Activated naive CD4-positive, alpha-beta T cell treated with anti-CD3 and anti-CD28 coated beads, Interleukin-2, amount 50 U/mL, for 72 hours (primary cell): ENCODE measurements around the gene GNG12. TPM values are rescaled to one million over a fixed set of nuclear protein-coding genes. Genes with fewer than 3 reads are reported as not detected.

ENCODE experiments used
- ATAC-seq, 2 donors: fragments of 150-1000 bp; cut with Tn5 transposase; 2 replicates each; pipeline ENCODE4 v1.10.0; 2021; ENCODE audit warnings: mild to moderate bottlenecking in 2 of 2, moderate library complexity in 2 of 2
- DNase-seq, 2 donors: peaks; one replicate each; pipeline ENCODE4 v3.0.0; 2021 to 2022; ENCODE audit warnings: low spot score in 2 of 2
- H3K27ac Mint-ChIP-seq, 2 donors: one replicate each; pipeline ENCODE4 v1.8.0; 2022; ENCODE audit warnings: mild to moderate bottlenecking in 2 of 2, mixed read lengths in 2 of 2
- H3K36me3 Mint-ChIP-seq, 2 donors: one replicate each; pipeline ENCODE4 v1.8.0; 2022; ENCODE audit warnings: mixed read lengths in 2 of 2
- H3K9me3 Mint-ChIP-seq, 2 donors: one replicate each; pipeline ENCODE4 v1.8.0; 2022; ENCODE audit warnings: mixed read lengths in 2 of 2
- total RNA-seq, 2 donors: library from RNA; stranded (reverse); gene quantifications; one replicate each; pipeline ENCODE4 v1.2.3, GENCODE V29; 2022

The GNG12 gene
- under 1 TPM in 1 of 2 donors, not detected in 1; 0.23 TPM for total RNA-seq

DNA sequence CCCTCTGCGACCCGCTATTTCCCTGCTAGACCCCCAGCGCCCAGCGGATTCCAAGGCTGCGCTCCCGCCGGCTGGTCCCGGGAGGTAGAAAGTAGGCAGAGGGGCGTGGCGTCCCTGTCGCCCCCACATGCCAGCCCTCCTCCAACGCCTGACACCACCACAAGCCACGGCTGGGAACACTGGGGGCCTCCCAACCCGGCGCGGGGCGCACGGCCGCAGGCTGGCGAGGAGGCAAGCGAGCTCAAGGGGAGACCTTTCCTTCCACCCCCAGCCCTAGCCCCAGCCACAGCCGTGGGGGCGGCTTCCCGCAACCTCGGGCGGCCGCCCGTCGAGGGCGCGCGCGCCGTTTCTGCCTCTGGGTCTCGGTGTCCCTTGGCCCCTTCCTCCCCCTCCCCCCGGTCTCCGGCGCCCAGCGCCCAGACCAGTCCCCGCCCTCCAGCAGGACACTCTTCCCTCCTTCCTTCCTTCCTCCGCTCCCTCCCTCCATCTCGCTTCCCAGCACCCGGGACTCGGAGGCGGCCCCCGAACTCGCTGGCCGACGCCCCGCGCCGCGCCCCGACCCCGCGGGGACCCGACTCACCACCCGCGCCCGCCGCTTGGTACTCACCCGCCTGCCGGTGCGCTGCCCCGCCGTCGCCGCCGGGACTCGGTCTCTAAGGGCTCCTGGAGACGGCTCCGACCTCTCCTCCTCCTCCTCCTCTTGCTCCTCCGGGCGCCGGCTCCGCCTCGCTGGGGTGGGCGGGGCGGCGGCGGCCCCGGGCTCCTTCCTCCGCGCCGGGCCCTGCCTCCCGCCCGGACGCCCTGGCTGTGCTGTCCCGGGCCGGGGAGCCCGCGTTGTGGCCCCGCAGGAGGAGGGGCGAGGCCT is at the start of gene GNG12:
Gene GNG12 (minus strand): TSS at position 731 of the 865 bp plus-strand sequence. CDS start 125,781 bp downstream, outside the sequence.
- peak in 1 of 2 donors; percentile 46 for DNase-seq
- Mint-ChIP-seq H3K27ac (no peak within 1 kb of the TSS), H3K36me3 (peaks cover 0 to 7% of the 10 kb centered on the region in 2 donors), H3K9me3 (no peaks in the 10 kb centered on the region)
- peak; percentile 64 to 86 for ATAC-seq

DNA sequence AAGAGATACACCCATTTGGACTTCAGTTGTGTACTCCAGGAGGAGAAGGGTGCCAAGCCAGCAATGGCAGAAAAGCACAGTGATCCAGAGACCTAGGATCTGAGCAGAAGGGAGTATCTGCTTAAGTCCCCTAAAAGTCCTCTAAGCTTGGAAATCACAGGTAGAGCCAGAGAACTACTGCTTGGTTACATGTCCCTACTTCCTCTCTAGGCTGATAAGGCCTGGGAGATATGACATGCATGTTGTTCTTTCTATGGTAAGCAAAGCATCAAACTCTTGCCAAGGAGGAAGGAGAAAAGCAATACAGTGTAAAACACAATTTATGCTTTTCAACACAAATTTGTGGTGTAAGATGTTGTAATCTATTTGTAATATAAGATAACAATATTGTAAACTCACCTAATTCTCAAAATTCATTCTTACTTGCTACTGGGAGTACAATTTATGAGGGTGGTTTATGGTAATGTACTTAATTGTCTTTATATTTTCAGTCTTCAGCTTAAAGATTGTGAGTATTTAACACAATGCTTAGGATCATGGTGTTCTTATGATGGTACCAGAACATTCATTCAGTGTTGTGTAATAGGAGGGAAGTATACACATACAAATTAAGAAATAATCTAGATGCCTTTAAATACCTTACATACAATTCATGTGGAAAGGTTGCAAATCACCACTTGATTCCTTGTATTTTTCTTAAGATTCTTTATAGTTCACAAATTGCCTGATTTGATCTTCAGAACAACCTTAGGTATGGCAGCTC is 49.1 kb upstream of the GNG12 start:
- ATAC-seq (no peak), DNase-seq (no peak)
- H3K27ac Mint-ChIP-seq, result no peak overlapping the region
- H3K36me3 Mint-ChIP-seq, result no peaks in the 10 kb centered on the region
- H3K9me3 Mint-ChIP-seq, result no peaks in the 10 kb centered on the region

DNA sequence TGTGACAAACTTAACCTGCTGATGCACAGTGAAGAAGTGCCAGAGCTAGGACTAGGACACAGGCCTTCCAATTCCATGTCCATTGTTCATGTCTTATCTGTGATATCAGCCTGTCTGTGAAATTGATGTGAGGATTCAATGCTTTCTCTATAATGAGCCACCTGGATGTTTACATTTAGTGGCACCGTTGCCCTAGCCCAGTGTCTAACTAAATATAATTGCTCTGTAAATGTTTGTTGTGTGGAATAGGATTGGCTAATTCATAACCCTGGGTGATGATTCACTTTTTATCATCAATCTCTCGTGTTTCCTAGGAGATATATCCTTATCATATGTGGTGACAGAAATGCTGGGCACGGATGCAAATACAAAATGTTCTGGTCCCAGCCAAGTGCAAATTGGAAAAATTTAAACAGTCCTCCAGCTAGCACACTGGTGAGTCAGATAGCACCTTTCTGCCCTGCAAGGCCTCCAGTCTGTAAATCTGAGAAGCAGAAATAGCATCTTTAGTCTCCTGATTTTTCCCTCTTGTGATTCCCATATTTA is 46.9 kb upstream of the GNG12 start:
- H3K36me3 Mint-ChIP-seq, result no peaks in the 10 kb centered on the region
- peaks cover 0 to 3% of the 10 kb centered on the region in 2 donors for H3K9me3 Mint-ChIP-seq
- ATAC-seq, result no peak
- no peak for DNase-seq
- H3K27ac Mint-ChIP-seq, result no peak overlapping the region

DNA sequence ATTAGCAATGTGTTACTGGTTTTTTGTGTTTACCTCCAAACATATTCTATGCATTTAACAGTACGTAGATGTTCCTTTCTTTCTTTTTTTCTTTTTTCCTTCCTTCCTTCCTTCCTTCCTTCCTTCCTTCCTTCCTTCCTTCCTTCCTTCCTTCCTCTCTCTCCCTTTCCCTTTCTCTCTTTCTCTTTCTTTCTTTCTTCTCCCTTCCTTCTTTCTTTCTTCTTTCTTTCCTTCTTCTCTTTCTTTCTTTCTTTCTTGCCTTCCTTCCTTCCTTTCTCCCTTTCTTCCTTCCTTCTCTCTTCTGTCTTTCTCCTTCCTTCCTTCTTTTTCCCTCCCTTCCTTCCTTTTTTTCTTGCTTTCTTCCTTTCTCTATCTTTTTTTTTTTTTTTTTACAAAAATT is 46.2 kb upstream of the GNG12 start:
- no peak overlapping the region for H3K27ac Mint-ChIP-seq
- ATAC-seq (no peak), DNase-seq (no peak)
- peaks cover 0 to 5% of the 10 kb centered on the region in 2 donors for H3K9me3 Mint-ChIP-seq
- no peaks in the 10 kb centered on the region for H3K36me3 Mint-ChIP-seq

DNA sequence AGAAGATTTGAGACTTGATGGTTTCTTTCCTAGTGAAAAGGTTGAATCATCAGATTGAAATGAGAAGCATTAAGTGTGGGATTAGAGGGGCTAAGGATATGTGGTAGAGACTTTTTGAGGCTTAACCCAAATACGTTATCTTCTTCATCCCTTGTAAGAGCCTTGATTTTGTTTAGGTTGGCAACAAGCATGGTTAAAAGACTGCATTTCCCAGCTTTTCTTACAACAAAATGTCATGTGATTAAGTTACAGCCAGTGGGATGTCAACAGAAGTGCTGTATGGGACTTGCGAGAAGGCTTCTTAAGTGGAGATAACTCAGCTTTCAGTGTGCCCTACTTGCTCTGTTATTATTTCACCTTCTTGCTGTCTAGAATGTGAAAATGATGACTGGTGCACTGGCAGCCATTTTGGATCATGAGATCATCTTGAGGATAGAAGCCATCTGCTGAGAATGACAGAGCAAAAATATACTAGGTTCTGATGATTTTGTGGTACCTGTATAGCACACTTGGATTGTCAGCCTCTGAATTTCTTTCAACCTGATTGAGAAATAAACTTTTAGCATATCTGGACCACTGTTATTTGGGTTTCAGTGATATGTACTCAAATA is 41.3 kb upstream of the GNG12 start:
- H3K27ac Mint-ChIP-seq, result no peak overlapping the region
- no peaks in the 10 kb centered on the region for H3K36me3 Mint-ChIP-seq
- peaks cover 8 to 10% of the 10 kb centered on the region in 2 donors for H3K9me3 Mint-ChIP-seq
- no peak for ATAC-seq
- DNase-seq, result no peak

DNA sequence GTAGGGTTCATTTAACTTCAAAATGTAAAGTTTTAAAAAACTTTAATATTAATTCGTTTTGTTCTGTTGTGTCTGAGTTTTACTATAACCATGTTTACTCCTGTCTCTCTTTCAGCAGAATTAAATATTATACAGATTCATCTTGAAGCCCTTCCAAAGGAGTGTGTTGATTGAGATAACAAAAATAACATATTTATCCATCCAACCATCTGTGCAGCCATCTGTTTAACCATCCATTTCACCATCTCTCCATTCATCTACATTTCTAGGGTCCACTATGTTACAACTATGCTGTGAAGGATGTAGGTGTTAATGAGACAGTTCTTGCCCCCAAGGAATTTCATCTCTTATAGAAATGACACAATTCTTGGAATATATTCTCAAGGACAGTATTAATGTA is 36.0 kb upstream of the GNG12 start:
- H3K27ac Mint-ChIP-seq, result no peak overlapping the region
- no peak for ATAC-seq
- H3K9me3 Mint-ChIP-seq, result peaks cover 5 to 8% of the 10 kb centered on the region in 2 donors
- DNase-seq, result no peak
- H3K36me3 Mint-ChIP-seq, result no peaks in the 10 kb centered on the region

DNA sequence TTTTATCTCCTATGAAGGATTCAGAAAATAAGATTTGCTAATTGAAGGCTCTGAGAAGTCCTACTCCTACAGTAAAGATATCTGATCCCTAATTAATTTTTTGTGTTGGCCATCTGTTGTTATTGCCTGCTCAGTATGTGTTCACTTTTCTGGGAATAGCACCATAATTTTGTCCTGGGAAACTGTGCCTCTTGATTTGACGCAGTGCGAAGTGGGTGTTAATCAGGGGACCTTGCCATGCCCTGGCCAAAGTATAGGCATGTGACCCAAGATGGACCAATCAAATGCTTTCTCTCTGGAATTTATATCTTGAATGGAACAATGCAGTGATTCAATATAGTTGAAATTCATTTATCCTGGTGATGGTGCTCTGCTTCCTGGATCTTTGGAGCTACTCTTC is 30.4 kb upstream of the GNG12 start:
- no peak for DNase-seq
- Mint-ChIP-seq H3K36me3 (no peaks in the 10 kb centered on the region), H3K27ac (no peak overlapping the region), H3K9me3 (no peaks in the 10 kb centered on the region)
- ATAC-seq, result no peak

DNA sequence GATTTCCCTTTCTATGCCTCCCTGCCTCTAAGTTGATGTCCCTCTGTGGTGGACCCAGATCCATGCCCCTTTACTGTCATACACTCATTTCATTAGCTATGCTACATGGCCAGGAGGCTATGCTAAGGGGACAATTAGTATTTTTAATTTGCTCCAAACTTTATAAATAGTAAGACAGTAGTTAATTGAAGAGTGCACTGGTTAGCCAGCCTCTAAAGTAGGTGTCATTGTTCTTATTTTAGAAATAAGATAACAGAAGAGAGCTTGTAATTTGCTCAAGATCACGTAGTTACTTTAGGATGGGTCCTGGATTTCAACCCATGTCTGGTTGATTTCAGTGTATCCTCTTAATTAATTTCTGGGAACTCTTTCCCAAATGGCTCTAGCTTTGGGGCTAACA is 29.4 kb upstream of the GNG12 start:
- ATAC-seq (no peak), DNase-seq (no peak)
- H3K9me3 Mint-ChIP-seq, result no peaks in the 10 kb centered on the region
- H3K36me3 Mint-ChIP-seq, result no peaks in the 10 kb centered on the region
- no peak overlapping the region for H3K27ac Mint-ChIP-seq

DNA sequence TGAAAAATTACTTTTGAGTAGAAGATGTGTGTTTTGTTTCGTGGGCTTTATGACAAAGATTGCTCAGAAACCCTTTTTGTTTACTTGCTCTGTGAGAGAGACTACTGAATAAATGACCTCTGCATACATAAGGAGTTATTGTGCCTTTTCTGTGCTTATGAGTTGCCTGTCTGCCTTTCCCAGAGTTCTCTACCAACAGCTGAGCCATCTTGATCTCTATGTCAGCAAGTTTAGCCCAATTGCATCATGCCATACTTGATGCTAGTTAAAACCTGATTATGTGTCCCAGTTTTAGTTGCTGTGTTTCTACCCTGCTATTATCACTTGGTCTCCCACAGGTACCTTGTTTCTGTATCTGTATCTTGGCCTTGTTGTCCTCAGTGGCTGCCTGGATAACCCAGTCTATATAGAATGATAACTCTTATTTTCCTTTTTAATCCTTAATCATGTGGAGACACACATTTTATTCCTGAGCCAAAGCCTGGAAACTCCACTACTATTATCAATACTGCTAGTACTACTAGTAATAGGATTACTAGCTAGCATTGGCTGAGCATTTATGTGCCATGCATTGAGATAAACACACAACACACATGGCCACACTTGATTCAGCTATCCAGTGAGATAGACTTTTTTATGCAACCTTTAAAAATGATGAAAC is 28.7 kb upstream of the GNG12 start:
- no peaks in the 10 kb centered on the region for H3K36me3 Mint-ChIP-seq
- no peaks in the 10 kb centered on the region for H3K9me3 Mint-ChIP-seq
- DNase-seq (no peak), ATAC-seq (no peak)
- H3K27ac Mint-ChIP-seq, result no peak overlapping the region

DNA sequence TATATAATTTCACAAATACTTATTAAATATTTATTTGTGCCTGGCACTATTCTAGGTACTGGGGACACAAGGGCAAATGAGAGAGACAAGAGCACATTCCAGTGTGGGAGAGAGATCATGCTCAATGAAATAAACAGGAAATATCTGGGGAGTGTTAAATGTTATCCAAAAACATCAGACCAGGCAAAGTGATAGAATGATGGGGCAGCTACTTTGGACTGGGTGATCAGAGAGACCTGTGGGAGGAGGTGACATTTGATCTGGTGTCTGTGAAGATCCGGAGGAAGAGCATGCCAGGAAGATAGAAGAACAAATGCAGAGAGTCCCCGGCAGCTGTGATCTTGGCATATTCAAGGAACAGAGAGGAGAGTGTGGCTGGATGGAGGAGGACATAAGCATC is 27.5 kb upstream of the GNG12 start:
- Mint-ChIP-seq H3K36me3 (no peaks in the 10 kb centered on the region), H3K27ac (no peak overlapping the region), H3K9me3 (no peaks in the 10 kb centered on the region)
- DNase-seq (no peak), ATAC-seq (no peak)

DNA sequence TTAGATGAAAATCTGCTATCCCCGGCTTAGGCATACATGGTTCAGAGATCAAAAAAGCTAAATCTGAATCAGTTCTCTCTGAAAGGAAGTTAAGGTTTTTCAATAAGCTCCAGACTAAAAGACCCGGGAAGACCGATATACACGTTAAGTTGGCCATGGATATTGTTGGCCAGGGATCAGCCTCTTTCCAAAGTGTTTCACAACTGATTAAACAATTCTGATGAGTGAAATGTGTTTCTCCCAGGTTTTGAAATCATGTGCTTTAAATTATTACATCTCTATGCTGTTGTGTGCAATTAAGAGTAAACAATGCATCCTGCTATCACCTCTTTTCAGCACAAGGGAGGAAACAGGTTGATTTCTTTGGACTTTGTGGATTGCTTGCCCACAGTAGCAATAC is 23.7 kb upstream of the GNG12 start:
- DNase-seq, result no peak
- no peaks in the 10 kb centered on the region for H3K36me3 Mint-ChIP-seq
- no peaks in the 10 kb centered on the region for H3K9me3 Mint-ChIP-seq
- H3K27ac Mint-ChIP-seq, result no peak overlapping the region
- no peak for ATAC-seq

DNA sequence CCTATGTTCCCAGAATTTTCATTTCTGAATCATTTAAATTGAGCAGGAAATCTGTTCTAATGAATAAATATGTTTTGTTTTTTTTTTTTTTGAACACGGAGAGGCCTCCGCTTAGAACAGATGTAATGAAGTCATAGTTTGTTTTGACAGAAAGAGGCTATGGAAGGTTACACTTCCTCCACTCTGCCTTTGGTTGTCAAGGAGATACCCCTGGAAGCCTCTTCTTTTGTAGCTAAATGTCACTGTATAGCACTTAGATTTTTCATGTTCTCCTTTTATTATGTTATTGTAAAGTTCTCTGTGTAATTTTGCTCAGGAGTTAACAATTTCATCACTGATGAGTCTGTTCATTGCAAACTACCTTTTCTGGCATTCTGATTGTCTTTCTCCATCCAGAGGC is 22.7 kb upstream of the GNG12 start:
- ATAC-seq (no peak), DNase-seq (no peak)
- no peak overlapping the region for H3K27ac Mint-ChIP-seq
- H3K36me3 Mint-ChIP-seq, result no peaks in the 10 kb centered on the region
- no peaks in the 10 kb centered on the region for H3K9me3 Mint-ChIP-seq

DNA sequence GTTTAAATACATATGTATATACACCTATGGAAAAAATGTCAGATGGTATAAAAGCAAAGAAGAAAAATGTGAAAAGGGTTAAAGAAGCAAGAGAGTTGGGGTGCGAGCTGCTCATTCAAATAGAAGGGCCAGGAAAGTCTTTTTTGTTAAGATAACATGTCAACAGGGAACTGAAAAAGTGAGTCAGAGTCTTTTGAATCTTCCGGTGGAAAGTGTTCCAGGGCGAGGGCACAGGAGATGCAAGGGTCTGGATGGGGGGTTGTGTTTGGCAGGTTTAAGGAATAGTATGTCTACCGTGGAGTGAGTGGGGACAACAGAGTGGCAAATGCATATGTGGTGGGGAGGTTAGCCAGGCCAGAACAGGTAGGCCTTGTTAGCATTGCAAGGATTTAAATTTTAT is 22.2 kb upstream of the GNG12 start:
- no peaks in the 10 kb centered on the region for H3K36me3 Mint-ChIP-seq
- H3K9me3 Mint-ChIP-seq, result no peaks in the 10 kb centered on the region
- DNase-seq (no peak), ATAC-seq (no peak)
- no peak overlapping the region for H3K27ac Mint-ChIP-seq

DNA sequence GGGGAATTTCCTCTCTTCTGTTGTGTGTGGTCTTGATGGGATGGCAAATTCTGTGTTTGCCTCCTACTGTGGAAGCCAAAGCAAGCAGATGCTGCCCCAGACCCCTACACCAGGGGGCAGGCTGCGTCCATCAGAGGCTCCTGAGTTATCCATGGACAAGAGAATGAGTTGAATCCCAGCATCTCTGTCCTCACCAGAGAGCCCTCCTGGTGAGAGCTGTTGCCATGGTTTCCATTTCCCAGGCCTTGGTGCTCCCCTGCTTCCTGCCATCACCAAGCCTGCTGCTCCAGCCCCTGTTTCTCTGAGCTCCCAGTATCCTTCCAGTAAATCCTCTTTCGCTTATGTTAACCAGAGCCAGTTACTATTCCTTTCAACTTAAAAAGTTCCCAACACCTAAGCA is 20.4 kb upstream of the GNG12 start:
- DNase-seq (peak in 1 of 2 donors; percentile 15), ATAC-seq (no peak)
- Mint-ChIP-seq H3K36me3 (no peaks in the 10 kb centered on the region), H3K9me3 (no peaks in the 10 kb centered on the region), H3K27ac (no peak overlapping the region)

DNA sequence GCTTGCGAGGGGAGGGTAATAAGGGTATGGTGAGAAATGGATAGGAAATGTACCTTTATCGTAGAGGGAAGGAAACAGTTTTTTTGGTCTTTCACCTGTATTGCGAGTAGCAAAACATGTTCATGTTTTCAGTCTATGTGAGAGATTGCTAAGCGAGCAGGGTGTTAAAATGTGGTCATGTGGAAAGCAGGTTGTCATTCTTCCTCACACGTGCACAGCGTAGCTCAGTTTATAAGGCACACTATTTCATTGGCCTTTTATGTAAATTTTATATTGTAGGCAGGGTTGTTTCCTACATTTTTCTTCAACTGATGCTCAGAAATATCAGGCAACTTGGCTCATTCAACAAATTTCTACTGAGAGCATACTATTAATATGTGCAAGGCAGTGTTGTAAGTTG is 18.5 kb upstream of the GNG12 start:
- Mint-ChIP-seq H3K9me3 (no peaks in the 10 kb centered on the region), H3K36me3 (no peaks in the 10 kb centered on the region)

DNA sequence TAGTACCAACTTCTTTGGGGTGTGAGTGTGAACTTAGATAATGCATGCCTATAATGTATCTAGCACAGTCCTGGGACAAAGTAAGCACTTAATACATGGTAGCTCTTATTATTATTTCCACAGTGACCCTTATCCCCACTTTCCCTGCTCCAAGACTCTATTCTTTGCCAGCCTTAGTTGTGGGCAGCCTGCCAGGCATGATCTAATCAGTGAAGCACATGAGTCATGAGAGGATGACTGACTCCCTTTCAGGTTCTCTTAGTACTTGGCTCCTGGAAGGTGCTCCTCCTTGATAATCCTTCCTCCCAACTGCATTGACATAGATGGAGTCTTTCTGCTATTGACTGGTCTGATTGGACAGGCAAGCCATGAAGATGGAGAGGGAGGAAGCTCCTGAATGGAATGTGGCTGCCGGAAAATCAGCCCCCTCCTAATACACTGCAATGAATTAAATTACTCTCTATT is 17.4 kb upstream of the GNG12 start:
- no peaks in the 10 kb centered on the region for H3K9me3 Mint-ChIP-seq
- ATAC-seq, result peak; percentile 34 to 40
- no peak overlapping the region for H3K27ac Mint-ChIP-seq
- no peaks in the 10 kb centered on the region for H3K36me3 Mint-ChIP-seq
- DNase-seq, result no peak

More for the DNA sequence above, 18.5 kb upstream of the GNG12 start:
- no peak for DNase-seq
- no peak for ATAC-seq
- H3K27ac Mint-ChIP-seq, result no peak overlapping the region
